ENCODE measurements around the gene ANAPC7.
"Not testable (repeated sequence)": the region's sequence is repeated elsewhere in the genome, so short reads cannot be mapped to it uniquely, and the experiment has no call there.

- not testable (repeated sequence) for TF ChIP-seq CTCF (conservative IDR thresholded peaks at IDR 0.05 in 1 of 2, IDR thresholded peaks at IDR 0.05 in 1 of 2; ENCODE audit: low read depth in 1 of 2, low read length in 2 of 2); EZH2 (IDR thresholded peaks at IDR 0.05; ENCODE audit: low read length, missing control alignments)
Observed at GRCh38 chr12:110417113-110417512, 13.6 kb upstream of the ANAPC7 start.

All from fibroblast of lung (primary cell).